Transverse colon (tissue), 4 donors: ENCODE results near the gene TNS3. TPM values are rescaled to one million over a fixed set of nuclear protein-coding genes. Genes with fewer than 3 reads are reported as not detected.

ENCODE experiments used
- DNase-seq: peaks from one replicate; pipeline ENCODE4 v3.0.0-alpha.2; 2019
- H3K27ac ChIP-seq, 4 donors: fragments of 200-600 bp; sonication (generic); 2 replicates each; pipeline ENCODE4 v1.5.1; 2016 to 2018; ENCODE audit warnings: inconsistent platforms in 4 of 4
- H3K27me3 ChIP-seq: fragments of 200-600 bp; sonication (generic); 2 replicates; pipeline ENCODE4 v1.5.1; 2017; ENCODE audit warnings: inconsistent platforms
- H3K36me3 ChIP-seq, 4 donors: fragments of 200-600 bp; sonication (generic); 2 replicates each; pipeline ENCODE4 v1.5.1; 2017 to 2019; ENCODE audit warnings: inconsistent platforms in 4 of 4
- H3K4me1 ChIP-seq, 4 donors: fragments of 200-600 bp; sonication (generic); 2 replicates each; pipeline ENCODE4 v1.5.1; 2017 to 2020; ENCODE audit warnings: inconsistent platforms in 4 of 4
- H3K4me3 ChIP-seq, 4 donors: fragments of 200-600 bp; sonication (generic); 1 replicate in 1 of 4; 2 replicates in 3 of 4; pipeline versions ENCODE4 v1.5.1 to v1.6.1; 2017 to 2019; ENCODE audit warnings: inconsistent platforms in 4 of 4
- H3K9me3 ChIP-seq, 2 donors: fragments of 200-600 bp; sonication (generic); 2 replicates each; pipeline ENCODE4 v1.5.1; 2017 to 2019; ENCODE audit warnings: inconsistent platforms in 2 of 2
- CTCF ChIP-seq, 5 experiments: fragments of 200-600 bp in 3 of 5; fragments of 450-650 bp in 2 of 5; sonication (generic) in 3 of 5; IDR thresholded peaks; 1 replicate in 2 of 5; 2 replicates in 3 of 5; pipeline ENCODE4 v1.5.1; 2016 to 2017; ENCODE audit warnings: antibody characterized with exemption in 5 of 5, inconsistent platforms in 3 of 5, mild to moderate bottlenecking in 2 of 5, moderate library complexity in 1 of 5
- EP300 ChIP-seq: sonication (generic); formaldehyde crosslinking; IDR thresholded peaks from one replicate; pipeline ENCODE4 v1.6.1; 2017; ENCODE audit warnings: antibody characterized with exemption, low read depth
- POLR2A ChIP-seq: fragments of 450-650 bp; IDR thresholded peaks from one replicate; pipeline ENCODE4 v1.6.1; 2016; ENCODE audit warnings: antibody characterized with exemption, mild to moderate bottlenecking, moderate library complexity
- POLR2AphosphoS5 ChIP-seq, 3 donors: sonication (generic); formaldehyde crosslinking; IDR thresholded peaks; one replicate each; pipeline ENCODE4 v1.6.1; 2016; ENCODE audit warnings: antibody characterized with exemption in 3 of 3
- WGBS, 2 donors: methylation state at CpG; one replicate each; pipeline ENCODE4 v1.1.5; 2018; ENCODE audit warnings: low coverage in 1 of 2; 5-methylcytosine and 5-hydroxymethylcytosine counted together
- in situ Hi-C, 4 donors: fragments of 200-750 bp; cut with MboI; loops; one replicate each; pipeline versions ENCODE4 v1.15.0 to v1.15.1; 2017; ENCODE audit warnings: low sequenced_read_pairs in 3 of 4, low pct_ligation_motif_present in 1 of 4, low pct_unique_long_range_greater_than_20kb in 1 of 4
- intact Hi-C: fragments of 100-400 bp; cut with DNase I; formaldehyde crosslinking; loops from one replicate; pipeline ENCODE4 v1.15.1; 2023; ENCODE audit warnings: low total_unique reads
- total RNA-seq, 4 donors: library from RNA; depleted of rRNA; stranded (reverse); fragments of >200 nt; gene quantifications; one replicate each; pipeline ENCODE4 v1.1.0, GENCODE V29; 2016

Gene TNS3
- total RNA-seq, 4 donors from 2014 or later: 58.5 to 104 (median 72.7) TPM

DNA sequence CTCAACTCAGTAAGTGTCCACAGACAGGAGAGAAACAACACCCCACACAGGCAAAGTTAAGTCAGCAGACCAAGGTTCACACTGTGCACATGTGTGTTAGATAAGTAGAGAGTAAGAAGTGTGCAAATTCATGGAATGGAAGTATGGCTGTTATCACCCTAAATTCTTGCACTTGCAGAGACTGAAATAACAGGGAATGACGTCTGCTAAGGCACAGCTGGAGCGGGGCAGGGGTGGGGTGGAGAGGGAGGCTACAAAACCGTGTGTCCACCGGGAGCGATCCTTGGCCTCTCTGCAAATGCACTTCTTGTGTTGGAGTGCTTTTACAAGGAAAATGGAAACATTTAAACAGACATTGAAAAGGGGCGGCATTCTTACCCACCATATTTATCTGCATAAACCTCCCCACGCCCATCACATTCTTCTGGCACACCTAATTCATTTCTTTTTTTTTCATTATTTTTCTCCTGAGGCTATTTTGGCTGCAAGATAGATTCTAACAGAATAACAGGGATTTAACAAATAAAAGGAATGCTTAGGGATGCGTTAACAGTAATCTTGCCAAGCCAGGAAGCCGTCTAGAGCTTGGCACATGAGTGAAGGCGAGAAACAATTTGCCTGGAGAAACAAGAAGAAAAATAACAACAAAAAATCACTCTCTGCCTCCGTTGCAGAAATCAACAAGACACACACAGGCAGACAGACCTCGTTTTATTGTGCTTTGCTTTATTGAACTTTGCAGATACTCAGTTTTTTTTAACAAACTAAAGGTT is 30.1 kb downstream of the TNS3 start:
- no peak for DNase-seq
- WGBS, 2 donors: 78 to 80% methylated on average over 11 to 12 of the region's 12 CpGs
- no peak overlapping the region for H3K4me3 ChIP-seq
- H3K27ac ChIP-seq: no peak overlapping the region
- in situ Hi-C loops (no loop called here), intact Hi-C loops (no loop called here)
- H3K4me1 ChIP-seq: peaks cover 7 to 26% (median 14%) of the 10 kb centered on the region in 4 donors
- H3K27me3 ChIP-seq: no peaks in the 10 kb centered on the region
- TF ChIP-seq CTCF (IDR thresholded peaks at IDR 0.05) (no peak), POLR2AphosphoS5 (IDR thresholded peaks at IDR 0.05) (no peak), POLR2A (no peak), EP300 (no peak)
- H3K36me3 ChIP-seq: no peaks in the 10 kb centered on the region
- H3K9me3 ChIP-seq: no peaks in the 10 kb centered on the region

GRCh38 chr7:47550788-47551470 is 31.0 kb downstream of the TNS3 start:
- intact Hi-C loops (no loop called here), in situ Hi-C loops (no loop called here)
- Histone ChIP-seq H3K36me3 (no peaks in the 10 kb centered on the region), H3K9me3 (no peaks in the 10 kb centered on the region), H3K27me3 (no peaks in the 10 kb centered on the region), H3K4me3 (no peak overlapping the region), H3K4me1 (peaks cover 7 to 34% (median 14%) of the 10 kb centered on the region in 4 donors), H3K27ac (no peak overlapping the region)
- DNase-seq: no peak
- no peak for TF ChIP-seq POLR2AphosphoS5 (IDR thresholded peaks at IDR 0.05)
- no peak for TF ChIP-seq EP300
- no peak for TF ChIP-seq CTCF (IDR thresholded peaks at IDR 0.05)
- WGBS, 2 donors: 72 to 94% methylated on average over 2 to 11 of the region's 11 CpGs

- peaks cover 7 to 35% (median 14%) of the 10 kb centered on the region in 4 donors for H3K4me1 ChIP-seq
- no peak for DNase-seq
- intact Hi-C loops: no loop called here
These were observed 32.0 kb downstream of the TNS3 start for GRCh38 chr7:47549916-47550315.

More at GRCh38 chr7:47549916-47550315, 32.0 kb downstream of the TNS3 start:
- Histone ChIP-seq H3K4me3 (no peak overlapping the region), H3K27me3 (no peaks in the 10 kb centered on the region), H3K27ac (no peak overlapping the region), H3K36me3 (no peaks in the 10 kb centered on the region), H3K9me3 (no peaks in the 10 kb centered on the region)
- TF ChIP-seq CTCF (IDR thresholded peaks at IDR 0.05) (no peak), POLR2AphosphoS5 (IDR thresholded peaks at IDR 0.05) (no peak), POLR2A (no peak), EP300 (no peak)
- in situ Hi-C loops: no loop called here
- WGBS, 2 donors: 94% methylated on average over 8 of the region's 8 CpGs; no CpG with 5 or more reads in 1 of the 2 donors
